NCI-H460 (cell line): ENCODE measurements around the gene EXOSC2. TPM values are rescaled to one million over a fixed set of nuclear protein-coding genes. Genes with fewer than 3 reads are reported as not detected.

ENCODE experiments used
- DNase-seq: peaks from one replicate; pipeline ENCODE4 v3.0.0-alpha.2; 2016; ENCODE audit warnings: low read depth; ENCODE audit errors: extremely low read depth
- polyA plus RNA-seq: library from polyadenylated mRNA; depleted of rRNA; stranded (reverse); fragments of >200 nt; gene quantifications from 2 replicates; pipeline ENCODE4 v1.2.3, GENCODE V29; 2014; cell fraction: nucleus; rRNA removed
- total RNA-seq: library from RNA; depleted of rRNA; stranded (reverse); fragments of >200 nt; shearing (Covaris generic); gene quantifications from 2 replicates; pipeline ENCODE4 v1.2.3, GENCODE V29; 2014; rRNA removed

Gene EXOSC2
- total RNA-seq: 45.5 and 56.5 TPM in 2 replicates
- polyA plus RNA-seq: 106 and 142 TPM in 2 replicates

GRCh38 chr9:130693426-130694191 lies at the start of gene EXOSC2:
TSS of gene EXOSC2 (plus strand) at chr9:130693780. CDS start at chr9:130693792, 12 bp downstream.
- DNase-seq: peak; percentile 98

DNA sequence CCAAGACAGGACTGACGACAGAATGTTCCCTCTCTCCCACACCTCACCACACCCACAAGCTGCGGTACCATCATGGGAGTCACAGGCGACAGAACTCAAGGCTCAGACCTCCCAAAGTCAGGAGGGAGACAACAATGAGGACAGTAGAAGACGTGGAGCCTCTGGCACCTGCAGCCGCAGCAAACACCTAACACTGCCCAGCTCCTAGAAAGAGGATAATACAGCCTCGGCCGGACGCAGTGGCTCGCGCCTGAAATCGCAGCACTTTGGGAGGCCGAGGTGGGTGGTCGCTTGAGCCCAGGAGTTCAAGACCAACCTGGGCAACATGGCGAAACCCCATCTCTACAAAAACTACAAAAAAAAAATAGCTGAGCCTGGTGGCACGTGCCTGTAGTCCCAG lies 42.4 kb upstream of the EXOSC2 start:
- DNase-seq: no peak

DNA sequence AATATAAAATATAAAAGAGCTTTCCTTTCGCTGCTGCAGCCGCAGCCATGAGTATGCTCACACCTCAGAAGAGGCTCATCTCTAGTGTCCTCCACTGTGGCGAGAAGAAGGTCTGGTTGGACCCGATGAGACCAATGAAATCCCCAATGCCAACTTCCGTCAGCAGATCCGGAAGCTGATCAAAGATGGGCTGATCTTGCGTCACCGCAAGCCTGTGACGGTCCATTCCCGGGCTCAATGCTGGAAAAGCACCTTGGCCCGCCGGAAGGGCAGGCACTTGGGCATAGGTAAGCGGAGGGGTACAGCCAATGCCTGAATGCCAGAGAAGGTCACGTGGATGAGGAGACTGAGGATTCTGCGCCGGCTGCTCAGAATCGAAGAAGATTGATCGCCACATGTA lies 41.8 kb upstream of the EXOSC2 start:
- no peak for DNase-seq

DNA sequence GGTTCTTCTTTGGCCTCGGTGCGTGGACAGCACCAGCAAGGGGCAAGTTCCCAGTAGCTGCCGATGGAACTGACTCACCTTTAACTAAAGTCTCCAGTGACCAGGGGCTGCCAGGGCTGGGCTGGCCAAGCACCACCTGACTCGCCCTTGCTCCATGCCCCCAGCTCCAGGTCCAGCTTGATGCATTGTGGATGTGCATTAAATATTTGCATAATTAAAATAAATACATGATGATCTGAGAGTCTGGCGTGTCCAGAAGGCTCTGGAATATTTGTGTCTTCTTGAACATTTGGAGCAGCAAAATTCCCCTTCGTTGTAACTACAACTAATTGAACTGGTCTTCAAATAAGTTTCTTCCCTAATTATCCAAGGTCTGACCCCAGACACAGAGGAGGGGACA lies 38.7 kb upstream of the EXOSC2 start:
- no peak for DNase-seq

DNA sequence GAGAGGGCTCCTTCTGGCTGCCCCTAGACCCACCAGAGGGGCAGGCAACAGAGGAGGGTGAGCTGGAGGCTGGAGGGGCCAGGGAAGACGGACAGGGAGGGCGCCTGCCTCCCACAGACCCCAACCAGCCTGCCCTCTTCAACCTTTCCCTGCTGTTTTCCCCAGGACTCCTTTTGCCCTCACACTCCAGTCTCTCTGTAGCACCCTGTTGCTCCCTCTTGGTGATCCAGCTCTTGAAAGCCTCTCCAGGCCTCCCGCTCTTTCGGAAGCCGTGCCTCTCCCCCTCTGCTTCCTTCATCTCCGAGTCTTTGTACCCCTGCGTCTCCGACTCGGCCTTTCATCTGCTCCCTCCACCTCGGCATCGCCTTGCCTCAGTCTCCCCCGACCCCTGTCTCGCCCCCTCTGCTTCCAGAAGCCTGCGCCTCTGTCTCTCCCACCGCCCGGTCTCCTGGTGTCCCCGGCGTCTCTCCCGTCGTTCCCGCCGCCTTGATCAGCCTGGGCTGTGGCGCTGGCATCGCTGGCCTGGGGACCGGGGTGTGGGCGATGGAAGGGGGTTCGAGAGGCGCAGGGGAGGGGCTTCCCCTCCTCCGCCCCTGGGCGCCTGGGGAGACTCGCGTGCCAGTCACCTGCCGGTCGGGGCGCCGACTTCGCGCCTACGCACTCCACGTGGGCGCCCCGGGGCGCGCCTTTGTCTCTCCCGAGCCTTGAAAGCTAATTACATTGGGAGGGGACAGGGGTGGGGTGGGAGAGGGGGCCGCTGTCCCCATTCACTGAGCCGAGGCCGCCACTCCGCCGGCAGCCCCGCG lies 34.5 kb upstream of the EXOSC2 start:
- no peak for DNase-seq

DNA sequence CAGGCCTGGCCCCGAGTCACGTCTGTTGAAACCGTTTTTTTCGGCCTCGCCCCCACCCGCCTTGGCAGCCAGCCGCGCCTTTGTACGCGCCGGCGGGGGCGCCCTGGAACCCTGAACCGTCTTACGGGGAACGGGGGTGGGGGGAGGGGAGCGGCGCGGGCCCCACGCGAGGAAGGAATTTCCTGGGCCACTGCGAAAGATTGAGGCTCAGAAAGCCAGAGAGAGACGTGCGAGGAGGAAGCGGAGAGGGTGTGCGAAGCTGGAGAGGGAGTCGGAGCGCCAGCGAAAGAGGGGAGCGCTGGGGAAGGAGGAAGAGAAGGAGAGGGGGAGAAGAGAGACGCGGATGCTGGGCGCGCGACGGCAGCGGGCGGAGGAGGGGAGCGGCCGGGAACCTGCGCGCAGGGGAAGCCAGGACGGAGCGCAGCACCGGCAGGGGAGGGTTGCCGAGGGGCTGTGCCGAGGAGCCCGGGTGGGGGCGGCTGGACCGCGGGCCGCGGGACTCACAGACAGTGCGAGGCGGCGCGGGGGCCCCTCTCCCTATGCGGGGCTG lies 33.8 kb upstream of the EXOSC2 start:
- DNase-seq: no peak

GRCh38 chr9:130660326-130660682 lies 33.3 kb upstream of the EXOSC2 start:
- no peak for DNase-seq

- no peak for DNase-seq
These were observed 32.7 kb upstream of the EXOSC2 start for GRCh38 chr9:130660683-130661450.

- no peak for DNase-seq
These were observed 32.0 kb upstream of the EXOSC2 start for GRCh38 chr9:130661451-130662098.

DNA sequence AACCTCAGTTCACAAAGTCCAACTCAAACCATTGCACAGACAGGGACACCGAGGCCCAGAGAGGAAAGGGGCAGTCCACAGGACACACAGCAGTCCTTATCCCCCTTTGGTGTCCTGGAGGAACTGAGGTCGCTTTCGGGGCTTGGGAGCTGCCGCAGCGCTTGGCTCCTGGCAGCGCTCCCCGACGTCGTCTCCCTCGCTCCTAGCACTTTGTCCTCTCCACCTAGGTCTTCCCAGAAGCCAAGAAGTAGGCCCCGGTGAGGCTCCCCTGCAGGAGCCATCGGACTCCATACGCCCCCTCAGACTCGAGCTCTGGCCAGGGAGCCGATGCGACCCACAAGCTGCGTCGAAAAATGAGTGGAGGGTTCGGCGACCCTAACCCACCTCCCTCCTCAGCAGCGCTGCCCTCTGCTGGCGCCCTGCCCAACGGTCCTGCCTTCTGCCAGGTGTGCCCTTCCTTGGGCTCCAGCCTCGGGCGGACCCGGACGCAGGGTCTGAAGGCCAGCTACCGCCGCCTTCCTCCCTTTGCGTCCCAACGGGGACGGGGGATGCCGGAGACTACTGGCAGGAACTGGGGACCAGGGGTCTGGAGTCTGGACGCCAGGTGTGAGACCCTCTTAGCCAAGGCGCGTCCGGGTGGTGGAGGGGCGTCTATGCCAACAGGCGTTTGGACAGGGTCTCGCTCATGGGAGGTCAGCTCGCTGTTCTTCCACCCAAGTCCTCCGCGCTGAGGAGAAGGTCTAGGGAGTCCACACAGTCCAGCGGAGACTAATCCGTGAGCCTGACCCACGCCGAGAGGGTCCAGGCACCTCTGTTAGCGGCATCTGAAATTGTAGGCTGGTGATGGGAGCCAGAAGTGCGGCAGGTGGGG lies 31.2 kb upstream of the EXOSC2 start:
- no peak for DNase-seq

GRCh38 chr9:130662970-130663257 lies 30.7 kb upstream of the EXOSC2 start:
- DNase-seq: no peak

GRCh38 chr9:130663258-130663976 lies 30.2 kb upstream of the EXOSC2 start:
- DNase-seq: no peak

GRCh38 chr9:130663977-130664250 lies 29.7 kb upstream of the EXOSC2 start:
- DNase-seq: no peak

- no peak for DNase-seq
These were observed 29.1 kb upstream of the EXOSC2 start, which contains the start of gene PRDM12 for GRCh38 chr9:130664251-130665028. TSS of gene PRDM12 (plus strand) at chr9:130664594. CDS start at chr9:130664654, 60 bp downstream.

- DNase-seq: no peak
These were observed 28.6 kb upstream of the EXOSC2 start for GRCh38 chr9:130665029-130665430.

- DNase-seq: no peak
These were observed 27.9 kb upstream of the EXOSC2 start for GRCh38 chr9:130665431-130666392.
